GM21526 (cell line): ENCODE data around the gene BRF1.

Source experiments
- ATAC-seq: cut with Tn5 transposase; IDR thresholded peaks from one replicate; pipeline ENCODE4 v1.9.1; 2021; ENCODE audit warnings: moderate library complexity; ENCODE audit not compliant: unreplicated experiment, low FRiP score

The BRF1 gene

GRCh38 chr14:105241641-105242040 lies 59.2 kb downstream of the BRF1 start:
- no peak for ATAC-seq

- no peak for ATAC-seq
Observed at GRCh38 chr14:105240811-105241576, 59.8 kb downstream of the BRF1 start.

- no peak for ATAC-seq
Observed at GRCh38 chr14:105229099-105229655, 71.6 kb downstream of the BRF1 start.

GRCh38 chr14:105228562-105228961 lies 72.2 kb downstream of the BRF1 start:
- no peak for ATAC-seq

- no peak for ATAC-seq
Observed at GRCh38 chr14:105227346-105227745, 73.5 kb downstream of the BRF1 start.

- ATAC-seq, result no peak
Observed at GRCh38 chr14:105226198-105226597, 74.6 kb downstream of the BRF1 start.

GRCh38 chr14:105224845-105225570 lies 75.8 kb downstream of the BRF1 start:
- no peak for ATAC-seq

- ATAC-seq, result no peak
Observed at GRCh38 chr14:105223770-105224544, 76.8 kb downstream of the BRF1 start.

GRCh38 chr14:105223260-105223659 lies 77.5 kb downstream of the BRF1 start:
- ATAC-seq, result no peak

- ATAC-seq, result no peak
Observed at GRCh38 chr14:105221598-105222178, 79.1 kb downstream of the BRF1 start.

- ATAC-seq, result no peak
Observed at GRCh38 chr14:105220699-105221597, 79.9 kb downstream of the BRF1 start.

GRCh38 chr14:105219753-105220152 lies 81.0 kb downstream of the BRF1 start:
- no peak for ATAC-seq

- no peak for ATAC-seq
Observed at GRCh38 chr14:105219043-105219612, 81.7 kb downstream of the BRF1 start.

- no peak for ATAC-seq
Observed at GRCh38 chr14:105218611-105219010, 82.2 kb downstream of the BRF1 start.

- no peak for ATAC-seq
Observed at GRCh38 chr14:105217774-105218173, 83.0 kb downstream of the BRF1 start.

GRCh38 chr14:105216490-105217247 lies 84.1 kb downstream of the BRF1 start:
- ATAC-seq, result no peak

- no peak for ATAC-seq
Observed at GRCh38 chr14:105215602-105216001, 85.2 kb downstream of the BRF1 start.

- no peak for ATAC-seq
Observed at GRCh38 chr14:105214324-105214915, 86.4 kb downstream of the BRF1 start.
